T-helper 2 cell treated with Interferon-gamma antibody and Interleukin-4, amounts not matched to agents 100 ng/mL and 5 ng/mL, for 36 hours (primary cell): Measurements from ENCODE around the gene TGFBRAP1. TPM values are rescaled to one million over a fixed set of nuclear protein-coding genes. Genes with fewer than 3 reads are reported as not detected.

Experiments
- intact Hi-C: fragments of 100-400 bp; cut with micrococcal nuclease; formaldehyde crosslinking; loops from one replicate; pipeline ENCODE4 v1.15.1; 2023
- total RNA-seq: library from RNA; stranded (reverse); gene quantifications from 2 replicates; pipeline ENCODE4 v1.2.3, GENCODE V29; 2022

Gene TGFBRAP1
- total RNA-seq, 1 donor from 2014 or later: 24.1 TPM

- intact Hi-C loops: no loop called here
Measured at GRCh38 chr2:105242286-105242993, 87.1 kb downstream of the TGFBRAP1 start.

- intact Hi-C loops: no loop called here
Measured at GRCh38 chr2:105241443-105241842, 88.1 kb downstream of the TGFBRAP1 start, which contains the start of gene GPR45. Gene GPR45, plus strand, starts transcription at chr2:105241743. Its CDS starts 116 bp downstream, at chr2:105241859.

DNA sequence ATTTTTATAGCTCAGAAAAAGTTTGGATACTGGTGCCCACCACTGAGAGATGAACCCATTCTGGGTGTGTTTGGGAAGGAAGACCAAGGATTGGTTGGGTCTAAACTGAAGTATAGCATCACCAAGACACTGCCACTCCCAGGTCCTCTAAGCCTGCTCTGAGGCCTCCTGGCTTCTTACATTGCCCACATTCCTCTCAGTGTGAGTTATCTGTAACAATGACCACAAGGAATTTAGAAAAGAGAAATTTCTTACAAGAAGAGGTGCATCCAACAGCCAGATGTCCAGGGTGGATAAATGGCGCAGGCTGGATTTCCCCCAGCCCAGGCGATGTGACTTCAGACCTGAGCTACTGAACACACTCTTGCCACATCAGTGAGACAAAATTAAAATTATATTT, 89.6 kb downstream of the TGFBRAP1 start:
- intact Hi-C loops: no loop called here

DNA sequence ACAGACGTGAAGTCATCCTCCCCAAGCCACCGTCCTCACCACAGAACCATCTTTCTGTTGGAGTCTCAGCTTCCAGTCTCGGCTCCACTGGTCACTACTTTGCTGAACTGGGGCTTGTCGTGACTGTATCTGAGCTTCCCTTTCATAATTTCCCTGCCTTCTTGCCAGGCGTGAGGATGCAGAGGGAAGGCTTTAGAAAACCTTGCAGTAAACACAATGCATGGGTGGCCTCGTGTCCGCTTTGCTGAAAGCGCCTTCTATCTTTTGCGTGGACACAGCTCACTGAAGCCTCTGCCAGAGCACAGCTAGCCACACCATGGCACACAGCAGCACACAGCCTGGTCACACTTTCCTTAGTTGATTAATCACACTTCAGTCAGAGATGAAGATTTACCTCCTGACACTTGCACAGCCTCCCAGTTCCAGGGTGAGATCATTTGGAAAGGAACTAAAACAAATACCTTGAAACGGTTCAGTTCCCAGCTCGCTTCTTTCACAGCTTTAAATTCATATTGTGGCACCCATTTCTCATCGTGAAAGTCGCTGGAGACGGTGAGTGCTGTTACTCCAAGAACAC, 90.8 kb downstream of the TGFBRAP1 start:
- intact Hi-C loops: loop anchor here (1.0 kb wide), 1 partner anchor 124 kb away; no protein-coding TSS in a partner anchor

GRCh38 chr2:105237045-105237765, 92.3 kb downstream of the TGFBRAP1 start:
- intact Hi-C loops: no loop called here

- intact Hi-C loops: no loop called here
Measured at GRCh38 chr2:105236060-105236424, 93.5 kb downstream of the TGFBRAP1 start.

GRCh38 chr2:105235388-105236059, 94.0 kb downstream of the TGFBRAP1 start:
- intact Hi-C loops: no loop called here

- intact Hi-C loops: no loop called here
Measured at GRCh38 chr2:105231232-105231619, 98.3 kb downstream of the TGFBRAP1 start.

GRCh38 chr2:105224444-105224843, 105.1 kb downstream of the TGFBRAP1 start:
- intact Hi-C loops: no loop called here

GRCh38 chr2:105220604-105221003, 108.9 kb downstream of the TGFBRAP1 start:
- intact Hi-C loops: no loop called here

- intact Hi-C loops: no loop called here
Measured at GRCh38 chr2:105215586-105216192, 113.8 kb downstream of the TGFBRAP1 start.

Other genes with a start within 250 kb of the TGFBRAP1 start
- not detected in 2 replicates for gene GPR45, start 88.0 kb downstream of the TGFBRAP1 start, total RNA-seq
- 18.1 and 18.6 TPM in 2 replicates for gene C2orf49, start 7.8 kb upstream of the TGFBRAP1 start, total RNA-seq
- 6.1 and 6.5 TPM in 2 replicates for gene FHL2, start 69.3 kb upstream of the TGFBRAP1 start, total RNA-seq